ENCODE measurements around the gene PTH1R. TPM values are rescaled to one million over a fixed set of nuclear protein-coding genes. Genes with fewer than 3 reads are reported as not detected.

The PTH1R gene
- total RNA-seq, 1 donor from 2014 or later: 25.5 TPM

DNA sequence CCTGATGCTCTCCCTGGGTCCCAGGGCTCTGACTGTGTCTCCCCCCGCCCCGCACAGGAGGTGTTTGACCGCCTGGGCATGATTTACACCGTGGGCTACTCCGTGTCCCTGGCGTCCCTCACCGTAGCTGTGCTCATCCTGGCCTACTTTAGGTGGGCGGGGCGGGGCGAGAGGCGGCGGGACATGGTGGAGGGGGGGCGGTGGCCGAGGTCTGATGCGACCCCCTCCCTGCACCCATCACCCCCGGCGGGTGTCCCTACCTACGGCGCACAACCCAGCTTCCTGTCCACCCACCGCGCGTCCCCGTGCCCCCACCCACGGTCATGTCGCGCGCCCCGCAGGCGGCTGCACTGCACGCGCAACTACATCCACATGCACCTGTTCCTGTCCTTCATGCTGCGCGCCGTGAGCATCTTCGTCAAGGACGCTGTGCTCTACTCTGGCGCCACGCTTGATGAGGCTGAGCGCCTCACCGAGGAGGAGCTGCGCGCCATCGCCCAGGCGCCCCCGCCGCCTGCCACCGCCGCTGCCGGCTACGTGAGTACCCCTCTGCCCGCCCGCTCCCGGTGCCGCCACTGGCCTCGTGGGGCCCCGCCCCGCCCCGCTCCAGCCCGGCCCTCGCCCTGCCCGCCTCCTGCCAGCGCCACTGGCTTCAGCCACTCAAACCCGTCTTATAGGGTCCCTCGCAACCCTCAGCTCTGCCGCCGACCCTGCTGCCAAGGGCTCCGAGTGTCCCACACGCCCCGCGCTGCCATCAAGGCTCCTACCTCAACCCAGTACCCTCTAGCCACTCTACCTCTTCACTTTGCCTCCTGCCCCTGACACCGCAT lies 21.0 kb downstream of the PTH1R start:
- DNase-seq (ENCODE audit: low spot score): no peak

DNA sequence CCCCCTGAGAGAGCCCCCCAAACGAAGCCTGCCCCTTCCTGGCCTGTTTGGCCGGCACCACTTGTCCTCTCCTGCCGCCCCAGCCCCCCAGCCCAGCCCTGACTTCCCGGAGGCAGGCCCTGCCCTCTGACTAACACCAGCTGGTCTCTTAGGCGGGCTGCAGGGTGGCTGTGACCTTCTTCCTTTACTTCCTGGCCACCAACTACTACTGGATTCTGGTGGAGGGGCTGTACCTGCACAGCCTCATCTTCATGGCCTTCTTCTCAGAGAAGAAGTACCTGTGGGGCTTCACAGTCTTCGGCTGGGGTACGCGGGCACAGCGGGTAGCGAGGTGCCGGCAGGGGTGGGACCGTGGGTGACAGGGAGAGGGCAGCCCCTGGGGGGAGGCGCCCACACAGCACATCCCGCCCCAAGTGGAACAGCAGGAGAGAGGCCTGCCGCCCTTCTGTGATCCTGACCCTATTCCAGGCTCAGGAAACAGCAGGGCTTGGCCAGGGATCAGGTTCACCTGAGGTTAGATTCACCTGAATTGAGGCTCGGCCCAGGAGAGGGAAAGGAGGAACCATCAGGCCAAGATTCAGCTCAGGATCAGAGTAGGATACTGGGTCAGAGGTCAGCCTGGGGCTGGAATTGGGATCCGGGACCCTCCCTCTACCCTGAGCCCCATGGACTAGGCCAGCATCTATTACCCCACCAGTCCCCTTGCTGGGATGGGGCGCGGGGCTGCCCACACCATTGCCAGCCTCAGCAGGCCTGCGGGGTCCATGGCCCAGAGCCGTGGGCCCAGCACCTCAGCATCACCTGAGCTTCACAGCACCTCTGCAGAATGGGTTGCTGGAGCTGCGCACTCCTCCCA lies 21.9 kb downstream of the PTH1R start:
- no peak for DNase-seq (ENCODE audit: low spot score)

DNA sequence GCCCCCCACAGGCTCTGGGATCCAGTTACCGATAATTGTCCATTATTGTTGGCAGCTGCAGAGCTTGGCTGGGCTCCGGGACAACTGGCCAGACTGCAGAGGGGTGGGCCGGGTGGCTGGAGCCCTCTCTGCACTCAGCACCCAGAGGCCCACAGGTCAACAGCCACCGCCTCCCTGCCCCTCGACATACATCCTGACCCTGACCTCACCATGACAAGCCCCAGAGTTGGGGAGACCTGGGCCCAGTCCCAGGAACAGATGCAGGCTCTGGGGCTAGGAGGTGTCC lies 22.4 kb downstream of the PTH1R start:
- no peak for DNase-seq (ENCODE audit: low spot score)

DNA sequence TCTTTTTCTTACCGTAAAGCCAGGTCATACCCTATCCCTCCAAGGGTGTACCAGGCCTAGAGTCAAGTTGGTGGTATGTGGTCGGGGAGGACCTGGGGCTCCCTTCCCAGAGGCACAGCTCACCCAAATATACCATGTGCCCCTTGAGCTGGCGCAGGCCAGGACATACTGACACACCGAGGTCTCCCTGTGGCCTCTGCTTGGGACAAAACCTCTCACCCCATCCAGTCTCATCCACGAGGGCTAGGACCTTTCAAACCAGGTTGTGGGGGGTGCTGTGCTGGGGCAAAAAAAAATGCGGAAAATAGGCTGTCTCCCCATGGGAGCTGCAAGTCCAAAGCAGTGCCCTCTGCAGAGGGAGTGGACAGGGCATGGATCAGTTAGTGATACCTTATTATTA lies 22.8 kb downstream of the PTH1R start:
- no peak for DNase-seq (ENCODE audit: low spot score)

DNA sequence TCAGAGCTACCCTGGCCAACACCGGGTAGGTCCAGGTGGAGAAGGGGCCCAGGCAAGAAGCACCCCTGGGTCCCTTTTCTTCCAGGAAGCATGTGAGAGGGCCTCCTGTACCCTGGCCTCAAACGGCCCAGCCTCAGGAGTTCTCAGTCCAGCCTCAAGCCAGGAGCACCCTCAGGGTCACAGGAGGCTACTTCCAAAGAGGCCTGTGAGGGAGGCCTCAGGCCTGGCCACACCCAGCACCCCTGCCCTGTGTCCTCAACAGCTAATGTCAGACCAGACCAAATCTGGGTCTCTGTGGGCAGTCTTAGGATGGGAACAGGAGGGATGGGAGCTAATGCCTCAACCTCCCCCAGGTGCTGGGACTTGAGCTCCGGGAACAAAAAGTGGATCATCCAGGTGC lies 23.5 kb downstream of the PTH1R start:
- DNase-seq (ENCODE audit: low spot score): no peak

DNA sequence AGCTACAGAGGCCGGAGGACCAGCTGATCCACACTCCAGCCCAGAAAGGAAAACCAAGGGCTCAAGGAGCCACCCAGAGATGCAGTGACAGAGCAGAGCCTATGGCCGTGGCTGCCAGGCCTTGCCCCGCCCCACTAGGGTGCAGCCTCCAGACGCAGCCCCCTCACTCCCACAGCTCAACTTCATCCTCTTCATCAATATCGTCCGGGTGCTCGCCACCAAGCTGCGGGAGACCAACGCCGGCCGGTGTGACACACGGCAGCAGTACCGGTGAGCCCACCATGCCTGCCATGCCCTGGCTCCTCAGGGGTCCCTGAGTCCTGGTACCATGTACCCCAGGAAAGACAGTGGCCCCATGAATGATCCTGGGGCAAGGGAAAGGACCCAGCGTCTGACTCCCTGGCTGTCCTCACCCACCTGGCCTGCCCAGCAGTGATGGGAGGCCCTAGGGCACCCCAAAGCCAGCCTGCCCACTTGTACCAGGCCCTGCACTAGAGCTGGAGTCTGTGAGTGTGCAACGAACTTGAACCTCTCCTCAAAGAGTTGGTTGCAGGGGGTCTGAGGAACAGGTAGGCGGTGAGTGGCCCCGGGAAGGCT lies 24.2 kb downstream of the PTH1R start:
- DNase-seq (ENCODE audit: low spot score): no peak

DNA sequence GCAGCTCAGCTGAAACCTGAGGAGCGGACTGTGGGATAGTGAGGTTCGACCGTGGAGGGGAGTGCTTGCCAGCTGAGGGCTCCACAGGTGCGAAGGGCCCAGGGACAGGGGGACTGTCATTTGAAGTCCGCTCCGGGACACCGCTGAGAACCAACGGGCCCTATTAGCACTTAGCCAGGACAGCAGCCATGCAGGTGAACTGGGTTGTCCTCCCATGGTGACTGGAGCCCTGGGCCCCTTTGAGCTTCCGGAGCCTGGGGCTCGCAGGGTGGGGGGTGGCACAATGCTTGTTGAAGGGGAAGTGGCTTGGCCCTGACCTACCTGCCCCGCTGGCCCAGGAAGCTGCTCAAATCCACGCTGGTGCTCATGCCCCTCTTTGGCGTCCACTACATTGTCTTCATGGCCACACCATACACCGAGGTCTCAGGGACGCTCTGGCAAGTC lies 24.7 kb downstream of the PTH1R start:
- no peak for DNase-seq (ENCODE audit: low spot score)

DNA sequence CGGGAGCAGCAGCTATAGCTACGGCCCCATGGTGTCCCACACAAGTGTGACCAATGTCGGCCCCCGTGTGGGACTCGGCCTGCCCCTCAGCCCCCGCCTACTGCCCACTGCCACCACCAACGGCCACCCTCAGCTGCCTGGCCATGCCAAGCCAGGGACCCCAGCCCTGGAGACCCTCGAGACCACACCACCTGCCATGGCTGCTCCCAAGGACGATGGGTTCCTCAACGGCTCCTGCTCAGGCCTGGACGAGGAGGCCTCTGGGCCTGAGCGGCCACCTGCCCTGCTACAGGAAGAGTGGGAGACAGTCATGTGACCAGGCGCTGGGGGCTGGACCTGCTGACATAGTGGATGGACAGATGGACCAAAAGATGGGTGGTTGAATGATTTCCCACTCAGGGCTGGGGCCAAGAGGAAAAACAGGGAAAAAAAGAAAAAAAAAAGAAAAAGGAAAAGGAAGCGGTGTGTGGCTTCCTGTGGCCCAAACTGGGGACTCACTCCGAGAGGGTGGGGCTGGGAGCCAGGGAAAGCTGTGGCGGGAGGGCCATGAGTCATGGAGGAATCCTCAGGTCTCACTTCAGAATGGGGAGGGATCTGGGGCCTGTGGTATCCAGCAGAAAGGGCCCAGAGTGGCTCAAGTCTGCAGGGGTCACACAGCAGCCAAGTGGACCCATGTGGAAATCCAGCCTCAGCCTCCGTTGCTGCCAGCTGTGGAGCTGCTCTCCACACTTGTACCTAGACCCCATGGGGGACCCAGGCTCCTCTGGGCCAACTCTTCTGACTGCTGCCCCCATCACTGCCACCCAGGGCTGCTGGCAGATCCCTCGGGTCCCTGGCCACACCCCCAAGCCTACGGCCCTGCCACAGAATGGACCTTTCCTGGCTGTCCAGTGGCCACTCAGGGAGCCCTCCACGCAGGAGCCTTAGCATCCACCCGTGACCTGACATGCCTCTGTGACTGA lies 26.1 kb downstream of the PTH1R start:
- DNase-seq (ENCODE audit: low spot score): no peak

DNA sequence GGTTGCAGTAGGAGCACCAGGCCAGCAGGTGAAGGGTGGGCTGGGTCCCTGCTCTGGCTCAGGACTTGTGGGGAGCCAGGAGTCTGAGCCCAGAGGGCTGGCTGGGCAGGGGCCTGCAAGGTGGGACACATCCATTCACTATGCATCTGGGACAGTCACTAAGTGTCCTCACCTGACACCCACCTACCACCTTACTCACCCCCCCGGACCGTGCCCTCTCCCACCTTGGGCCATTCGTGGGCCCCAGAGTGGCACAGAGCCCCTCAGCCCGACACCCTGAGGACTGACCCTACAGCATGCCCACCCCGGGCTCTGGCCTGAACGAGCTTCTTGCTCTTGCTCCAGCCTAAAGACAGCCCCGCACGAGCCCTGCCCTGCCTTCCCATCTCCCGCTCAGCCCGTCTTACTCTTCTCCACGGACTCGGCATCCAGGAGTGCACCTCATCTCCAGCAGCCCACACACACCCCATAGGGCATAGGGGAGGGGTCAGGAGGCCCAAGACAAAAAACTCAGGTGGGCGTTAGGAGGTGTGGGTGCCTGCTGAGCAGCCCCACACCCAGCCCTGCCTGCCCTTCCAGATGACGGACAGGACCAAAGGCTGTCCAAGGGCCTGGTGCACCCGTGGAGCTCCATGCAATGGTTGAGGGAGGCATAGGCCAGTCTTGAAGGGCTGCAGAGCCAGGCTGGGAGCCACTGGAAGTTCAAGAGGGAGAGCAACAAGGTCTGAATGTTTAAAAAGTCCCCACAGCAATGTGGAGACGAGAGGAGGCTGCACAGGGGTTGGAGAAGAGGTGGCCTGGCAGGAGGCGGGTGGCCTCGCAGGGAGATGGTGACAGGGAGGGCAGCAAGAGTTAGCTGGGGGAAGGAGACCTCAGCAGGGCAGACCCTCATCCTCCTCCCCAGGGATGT lies 27.0 kb downstream of the PTH1R start:
- no peak for DNase-seq (ENCODE audit: low spot score)

DNA sequence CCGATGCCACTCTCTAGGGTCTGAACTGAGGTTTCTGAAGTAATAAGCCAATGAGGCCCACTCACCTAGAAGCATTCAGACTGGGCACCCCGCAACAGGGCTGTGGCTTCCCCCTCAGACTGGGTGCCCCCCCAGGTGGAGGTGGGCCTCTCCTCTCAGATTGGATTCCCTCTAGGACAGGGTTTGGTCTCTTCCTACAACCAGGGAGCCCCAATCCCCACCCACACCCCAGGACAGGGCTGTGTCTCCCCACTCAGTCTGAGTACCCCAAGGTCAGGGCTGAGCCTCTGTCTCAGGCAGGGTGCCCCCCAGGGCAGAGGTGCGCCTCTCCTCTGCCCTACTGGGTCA lies 27.7 kb downstream of the PTH1R start:
- no peak for DNase-seq (ENCODE audit: low spot score)

DNA sequence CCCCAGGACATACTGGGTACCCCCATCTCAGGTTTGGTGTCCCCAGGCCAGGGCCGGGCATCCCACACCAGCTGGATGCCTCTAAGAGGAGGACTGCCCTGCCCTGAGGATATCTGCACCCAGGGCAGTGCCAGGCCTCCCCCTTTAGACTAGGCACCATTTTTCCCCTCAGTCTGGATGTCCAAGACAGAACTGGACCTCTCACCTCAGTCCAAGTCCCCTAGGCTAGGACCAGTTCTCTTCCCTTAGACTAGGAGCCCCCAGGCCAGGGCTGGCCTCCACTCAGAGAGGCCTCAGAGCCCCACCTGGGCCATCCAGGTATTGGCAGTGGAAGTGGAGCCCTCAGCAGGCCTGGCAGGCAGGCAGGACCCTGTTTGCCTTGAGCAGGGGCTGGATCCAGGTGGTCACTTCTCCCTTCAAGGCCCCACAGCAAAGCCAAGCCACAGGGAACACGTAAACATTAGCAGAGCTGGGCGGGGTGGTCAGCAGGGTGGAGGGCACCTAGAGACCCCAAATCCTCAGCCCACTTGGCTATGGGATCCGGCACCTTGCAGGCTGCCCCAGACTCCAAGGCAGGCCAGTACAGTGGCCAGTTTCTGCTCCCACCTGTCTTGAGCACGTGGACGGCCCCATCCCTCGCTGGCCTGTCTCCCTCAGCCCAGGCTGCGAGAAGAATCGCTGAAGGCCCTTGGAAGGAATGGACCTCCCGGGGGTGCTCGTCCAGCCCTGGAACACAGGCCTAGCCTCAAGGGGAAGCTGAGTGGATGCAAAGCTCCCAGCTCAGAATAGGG lies 28.3 kb downstream of the PTH1R start:
- no peak for DNase-seq (ENCODE audit: low spot score)

DNA sequence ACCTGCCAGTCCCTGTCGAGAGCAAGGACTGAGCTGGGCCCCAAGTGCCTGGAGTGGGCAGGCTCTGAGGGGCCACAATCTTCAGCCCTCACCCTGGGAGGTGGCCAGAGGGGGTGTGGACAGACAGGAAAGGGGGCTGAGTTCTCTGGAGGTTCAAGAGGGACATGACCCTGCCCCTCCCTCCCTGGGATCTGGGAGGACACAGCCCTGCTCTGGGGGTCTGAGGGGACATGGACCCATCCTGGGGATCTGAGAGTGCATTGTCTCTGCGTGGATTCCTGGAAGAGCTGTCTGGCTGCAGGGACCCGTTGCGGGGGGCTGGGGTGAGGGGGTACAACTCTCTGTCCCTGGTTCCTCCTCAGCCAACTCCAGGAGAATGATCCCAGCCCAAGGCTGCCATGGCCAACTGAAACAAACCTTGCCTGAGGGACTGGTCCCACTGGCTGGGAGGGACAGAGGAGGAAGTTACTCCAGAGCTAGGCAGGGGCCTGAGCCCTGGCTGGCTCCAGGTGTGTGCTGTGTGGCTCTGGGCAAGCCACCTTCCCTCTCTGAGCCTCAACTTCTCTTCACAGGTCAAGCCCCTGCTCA lies 29.0 kb downstream of the PTH1R start:
- DNase-seq (ENCODE audit: low spot score): no peak

DNA sequence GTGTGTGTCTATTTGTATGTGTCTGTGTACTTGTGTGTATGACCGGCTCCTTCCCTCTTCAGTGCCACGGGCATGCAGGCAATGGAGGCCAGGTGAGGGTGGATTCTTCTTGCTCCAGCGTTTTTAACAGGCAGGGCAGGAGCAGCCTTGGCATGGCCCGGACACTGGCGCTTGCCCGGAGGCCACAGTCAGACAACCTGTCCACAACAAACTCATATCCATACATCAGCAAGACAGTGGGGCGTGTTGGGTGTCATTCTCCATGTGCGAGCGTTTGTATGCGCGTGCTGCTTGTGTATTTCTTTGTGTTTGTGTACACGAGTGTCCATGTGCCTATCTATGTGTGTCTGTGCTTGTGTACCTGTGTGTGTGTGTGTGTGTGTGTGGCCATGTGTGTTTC lies 29.8 kb downstream of the PTH1R start:
- DNase-seq (ENCODE audit: low spot score): no peak

DNA sequence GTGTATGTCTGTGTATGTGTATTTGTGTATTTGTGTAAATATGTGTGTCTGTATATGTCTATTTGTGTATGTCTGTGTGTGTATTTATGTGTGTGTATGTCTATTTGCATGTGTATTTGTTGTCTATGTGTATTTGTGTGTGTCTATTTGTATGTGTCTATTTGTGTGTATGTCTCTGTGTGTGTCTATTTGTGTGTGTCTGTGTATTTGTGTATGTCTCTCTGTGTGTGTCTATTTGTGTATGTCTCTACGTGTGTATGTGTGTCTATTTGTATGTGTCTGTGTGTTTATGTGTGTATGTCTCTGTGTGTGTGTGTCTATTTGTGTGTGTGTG lies 30.4 kb downstream of the PTH1R start:
- no peak for DNase-seq (ENCODE audit: low spot score)

DNA sequence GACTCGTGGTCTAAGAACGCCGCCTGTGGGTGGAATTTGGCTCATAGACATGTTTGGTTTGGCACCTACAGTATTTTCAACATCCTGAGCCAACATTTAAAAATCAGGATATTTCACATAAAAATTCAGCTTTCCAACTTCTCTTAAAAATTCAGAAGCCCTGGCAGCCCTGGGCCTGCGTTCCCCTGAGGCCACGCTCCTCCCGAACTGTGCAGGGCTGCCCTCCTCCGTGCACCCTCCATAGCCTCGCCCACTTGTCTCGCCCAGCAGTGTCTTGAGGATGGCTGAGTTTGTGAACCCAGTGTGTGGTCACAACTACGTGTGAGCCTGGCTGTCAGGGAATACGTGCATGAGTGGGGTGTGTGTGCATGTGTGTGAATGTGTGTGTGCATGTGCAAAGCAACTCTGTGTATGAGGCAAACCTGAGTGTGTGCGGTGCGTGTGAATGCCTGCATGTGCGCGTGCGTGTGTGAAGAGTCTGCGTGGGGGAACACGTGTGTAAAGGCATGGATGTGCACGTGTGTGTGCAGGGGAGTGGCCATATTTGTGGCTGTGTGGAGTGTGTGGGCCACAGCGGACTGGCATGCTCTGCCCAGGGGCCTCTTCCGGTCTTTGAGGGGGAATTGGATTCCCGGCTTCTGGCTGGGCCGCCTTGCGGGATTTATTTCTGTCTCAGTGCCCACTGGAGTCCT lies 30.9 kb downstream of the PTH1R start:
- no peak for DNase-seq (ENCODE audit: low spot score)

DNA sequence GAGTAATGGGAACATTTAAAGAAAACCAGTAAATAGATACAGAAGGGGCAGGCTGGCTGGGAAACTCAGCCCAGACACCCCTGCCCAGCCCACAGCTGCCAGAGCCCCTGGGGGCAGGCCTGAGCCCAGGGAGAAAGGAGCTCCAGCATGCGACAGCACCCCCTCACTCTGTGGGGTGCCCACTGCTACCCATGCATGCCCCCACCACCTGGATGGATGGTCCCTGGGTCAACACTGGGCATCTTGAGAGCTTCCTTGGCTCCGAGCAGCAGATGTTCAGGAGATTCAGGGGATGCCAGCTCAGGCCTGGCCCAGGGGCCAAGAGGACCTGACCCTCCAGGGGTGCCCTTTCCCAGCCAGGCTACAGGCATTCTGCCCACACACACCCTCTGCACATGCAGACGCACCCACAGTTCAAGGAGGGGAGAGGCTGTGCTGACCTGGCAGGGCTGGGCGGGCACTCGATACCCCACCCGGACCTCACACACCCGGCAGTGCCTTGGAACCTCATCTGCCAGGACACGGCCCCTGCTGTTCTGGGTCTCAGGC lies 31.5 kb downstream of the PTH1R start:
- no peak for DNase-seq (ENCODE audit: low spot score)

DNA sequence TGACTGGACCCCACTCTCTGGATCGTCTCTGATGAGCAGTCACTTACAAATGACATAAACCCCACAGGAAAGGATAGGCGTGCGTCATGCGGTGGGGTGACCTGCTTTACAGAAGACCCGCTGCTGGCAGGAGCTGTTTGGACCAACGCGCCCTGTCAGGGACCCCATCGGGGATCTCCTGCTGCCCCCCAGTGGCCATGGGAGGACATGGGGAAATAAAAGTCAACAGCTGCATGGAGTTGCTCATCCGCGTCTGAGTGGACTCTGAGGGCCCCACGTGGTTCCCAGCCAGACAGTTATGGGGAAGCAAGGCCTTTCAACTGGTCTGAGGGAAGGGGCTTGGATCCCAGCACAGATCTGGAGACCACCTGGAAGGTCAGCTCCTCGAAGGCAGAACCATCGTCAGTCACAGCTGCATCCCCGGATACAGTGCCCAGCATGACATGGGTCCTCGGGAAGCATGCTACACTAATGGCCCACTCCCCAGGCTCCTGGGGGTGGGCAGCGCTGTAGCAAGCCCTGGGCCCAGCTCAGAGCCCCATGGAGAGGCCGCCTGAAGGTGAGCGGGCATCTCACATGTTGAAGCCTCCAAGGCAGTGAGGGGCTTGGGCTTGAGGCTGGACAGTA lies 32.1 kb downstream of the PTH1R start:
- peak; percentile 89 for DNase-seq (ENCODE audit: low spot score)

DNA sequence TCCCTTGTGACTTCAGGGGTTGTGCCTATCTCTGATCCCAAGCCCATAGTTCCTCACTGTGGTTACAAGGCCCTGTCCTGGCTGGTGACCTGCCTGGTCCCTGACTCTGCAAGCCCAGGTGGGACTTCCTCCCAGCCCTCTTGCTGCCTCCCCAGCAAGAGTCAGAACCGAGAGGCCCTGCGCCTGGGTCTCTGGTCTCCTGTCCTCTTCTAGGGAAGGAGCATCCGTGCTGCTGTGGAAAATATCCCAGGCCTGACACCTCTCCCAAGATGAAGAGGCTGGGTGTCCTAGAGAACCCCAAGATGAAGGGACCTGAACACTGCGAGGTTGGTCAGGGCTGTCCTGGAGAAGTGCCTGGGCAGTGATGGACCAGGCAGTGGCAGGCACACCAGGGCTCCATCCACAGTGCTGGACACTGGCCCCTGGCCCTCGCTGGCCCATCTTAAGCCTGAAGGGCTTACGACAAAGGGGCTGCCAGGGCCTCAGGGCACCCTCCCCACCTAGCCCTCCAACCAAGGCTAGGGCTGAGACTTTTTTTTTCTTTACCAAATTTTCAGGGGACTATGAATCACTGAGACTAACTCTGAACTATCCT lies 32.7 kb downstream of the PTH1R start:
- no peak for DNase-seq (ENCODE audit: low spot score)
